HL-60 (cell line): Measurements from ENCODE around the gene NUTM2D.
"Not testable (repeated sequence)": the region's sequence is repeated elsewhere in the genome, so short reads cannot be mapped to it uniquely, and the experiment has no call there.

Source experiments
- POLR2AphosphoS5 ChIP-seq: IDR thresholded peaks from 2 replicates; pipeline ENCODE4 v1.6.1; 2012; ENCODE audit warnings: low read depth
- REST ChIP-seq: IDR thresholded peaks from 2 replicates; pipeline ENCODE4 v1.6.1; 2012; ENCODE audit warnings: low read depth; ENCODE audit not compliant: insufficient replicate concordance
- TF ChIP-seq, protein P1 (sequence below): IDR thresholded peaks from one replicate; pipeline ENCODE4 v1.5.1; 2011; ENCODE audit warnings: low read length, control low read depth, inconsistent platforms; ENCODE audit not compliant: insufficient read depth

GRCh38 chr10:87324559-87324958 is 33.0 kb upstream of the NUTM2D start:
- TF ChIP-seq, protein P1, sequence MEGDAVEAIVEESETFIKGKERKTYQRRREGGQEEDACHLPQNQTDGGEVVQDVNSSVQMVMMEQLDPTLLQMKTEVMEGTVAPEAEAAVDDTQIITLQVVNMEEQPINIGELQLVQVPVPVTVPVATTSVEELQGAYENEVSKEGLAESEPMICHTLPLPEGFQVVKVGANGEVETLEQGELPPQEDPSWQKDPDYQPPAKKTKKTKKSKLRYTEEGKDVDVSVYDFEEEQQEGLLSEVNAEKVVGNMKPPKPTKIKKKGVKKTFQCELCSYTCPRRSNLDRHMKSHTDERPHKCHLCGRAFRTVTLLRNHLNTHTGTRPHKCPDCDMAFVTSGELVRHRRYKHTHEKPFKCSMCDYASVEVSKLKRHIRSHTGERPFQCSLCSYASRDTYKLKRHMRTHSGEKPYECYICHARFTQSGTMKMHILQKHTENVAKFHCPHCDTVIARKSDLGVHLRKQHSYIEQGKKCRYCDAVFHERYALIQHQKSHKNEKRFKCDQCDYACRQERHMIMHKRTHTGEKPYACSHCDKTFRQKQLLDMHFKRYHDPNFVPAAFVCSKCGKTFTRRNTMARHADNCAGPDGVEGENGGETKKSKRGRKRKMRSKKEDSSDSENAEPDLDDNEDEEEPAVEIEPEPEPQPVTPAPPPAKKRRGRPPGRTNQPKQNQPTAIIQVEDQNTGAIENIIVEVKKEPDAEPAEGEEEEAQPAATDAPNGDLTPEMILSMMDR = not testable (repeated sequence)
- TF ChIP-seq POLR2AphosphoS5, REST: not testable (repeated sequence)
